H7 (cell line): ENCODE measurements around the gene TRAK1. TPM values are rescaled to one million over a fixed set of nuclear protein-coding genes. Genes with fewer than 3 reads are reported as not detected.
"Not testable (repeated sequence)": the region's sequence is repeated elsewhere in the genome, so short reads cannot be mapped to it uniquely, and the experiment has no call there.

Experiments used
- DNase-seq: peaks from one replicate; pipeline ENCODE4 v3.0.0; 2012
- H3K27me3 ChIP-seq: 2 replicates; pipeline ENCODE4 v1.6.0; 2011; ENCODE audit warnings: mild to moderate bottlenecking, low read length; ENCODE audit not compliant: control insufficient read depth, insufficient read depth
- H3K36me3 ChIP-seq: replicated peaks from 2 replicates; pipeline ENCODE4 v1.5.1; 2011; ENCODE audit warnings: low read length; ENCODE audit not compliant: control insufficient read depth, insufficient read depth
- H3K4me3 ChIP-seq: 2 replicates; pipeline ENCODE4 v1.5.1; 2011; ENCODE audit warnings: low read depth, mild to moderate bottlenecking, control low read depth, low read length, moderate library complexity; ENCODE audit not compliant: insufficient read depth
- total RNA-seq: library from RNA; depleted of rRNA; stranded (reverse); fragments of >200 nt; shearing (Covaris generic); gene quantifications from 2 replicates; pipeline ENCODE4 v1.2.3, GENCODE V29; 2014; rRNA removed

TRAK1 gene, protein sequence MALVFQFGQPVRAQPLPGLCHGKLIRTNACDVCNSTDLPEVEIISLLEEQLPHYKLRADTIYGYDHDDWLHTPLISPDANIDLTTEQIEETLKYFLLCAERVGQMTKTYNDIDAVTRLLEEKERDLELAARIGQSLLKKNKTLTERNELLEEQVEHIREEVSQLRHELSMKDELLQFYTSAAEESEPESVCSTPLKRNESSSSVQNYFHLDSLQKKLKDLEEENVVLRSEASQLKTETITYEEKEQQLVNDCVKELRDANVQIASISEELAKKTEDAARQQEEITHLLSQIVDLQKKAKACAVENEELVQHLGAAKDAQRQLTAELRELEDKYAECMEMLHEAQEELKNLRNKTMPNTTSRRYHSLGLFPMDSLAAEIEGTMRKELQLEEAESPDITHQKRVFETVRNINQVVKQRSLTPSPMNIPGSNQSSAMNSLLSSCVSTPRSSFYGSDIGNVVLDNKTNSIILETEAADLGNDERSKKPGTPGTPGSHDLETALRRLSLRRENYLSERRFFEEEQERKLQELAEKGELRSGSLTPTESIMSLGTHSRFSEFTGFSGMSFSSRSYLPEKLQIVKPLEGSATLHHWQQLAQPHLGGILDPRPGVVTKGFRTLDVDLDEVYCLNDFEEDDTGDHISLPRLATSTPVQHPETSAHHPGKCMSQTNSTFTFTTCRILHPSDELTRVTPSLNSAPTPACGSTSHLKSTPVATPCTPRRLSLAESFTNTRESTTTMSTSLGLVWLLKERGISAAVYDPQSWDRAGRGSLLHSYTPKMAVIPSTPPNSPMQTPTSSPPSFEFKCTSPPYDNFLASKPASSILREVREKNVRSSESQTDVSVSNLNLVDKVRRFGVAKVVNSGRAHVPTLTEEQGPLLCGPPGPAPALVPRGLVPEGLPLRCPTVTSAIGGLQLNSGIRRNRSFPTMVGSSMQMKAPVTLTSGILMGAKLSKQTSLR
- total RNA-seq, result 20.6 and 26.9 TPM in 2 replicates

- no peaks in the 10 kb centered on the region for H3K27me3 ChIP-seq
- no peak for DNase-seq
- H3K36me3 ChIP-seq, result no peaks in the 10 kb centered on the region
- no peak within 1 kb of the TSS for H3K4me3 ChIP-seq
These were observed at the start of gene TRAK1 for GRCh38 chr3:42090973-42091731. TSS of gene TRAK1 (plus strand) at chr3:42091357. CDS start at chr3:42091470, 113 bp downstream.

- Histone ChIP-seq H3K36me3 (no peaks in the 10 kb centered on the region), H3K4me3 (peak overlapping the region; percentile 31), H3K27me3 (no peaks in the 10 kb centered on the region)
- no peak for DNase-seq
These were observed 48.4 kb upstream of the TRAK1 start for GRCh38 chr3:42042747-42043098.

GRCh38 chr3:42043099-42043813 is 47.9 kb upstream of the TRAK1 start:
- peak; percentile 86 for DNase-seq

DNA sequence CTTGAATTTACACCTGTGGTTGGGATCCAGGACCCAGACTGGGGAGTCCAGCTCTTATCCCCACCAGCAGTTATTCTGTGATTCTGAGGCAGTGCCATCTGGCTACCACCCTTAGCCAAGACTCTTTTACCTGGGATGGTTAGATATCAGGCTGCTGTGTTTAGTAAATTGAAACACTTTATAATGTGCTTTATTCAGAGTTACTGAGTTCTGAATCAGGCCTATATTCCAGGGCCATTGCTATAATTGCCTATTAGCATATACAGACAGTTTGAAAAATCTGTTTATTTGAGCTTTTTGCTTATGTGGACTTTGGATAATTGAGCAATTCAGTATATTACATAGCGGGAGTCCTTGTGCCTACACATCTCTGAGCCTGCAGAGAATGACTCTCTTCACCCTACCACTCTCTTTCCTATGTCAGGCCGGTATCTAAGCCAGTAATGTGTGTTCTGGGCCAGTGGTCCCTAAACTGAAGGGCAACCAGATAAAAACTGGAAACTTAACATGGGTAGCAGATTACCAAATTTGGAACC is 45.4 kb upstream of the TRAK1 start:
- no peaks in the 10 kb centered on the region for H3K27me3 ChIP-seq
- H3K36me3 ChIP-seq, result no peaks in the 10 kb centered on the region
- no peak overlapping the region for H3K4me3 ChIP-seq
- no peak for DNase-seq

More at GRCh38 chr3:42043099-42043813, 47.9 kb upstream of the TRAK1 start:
- Histone ChIP-seq H3K36me3 (no peaks in the 10 kb centered on the region), H3K4me3 (peak overlapping the region; percentile 31), H3K27me3 (no peaks in the 10 kb centered on the region)

- not testable (repeated sequence) for H3K27me3 ChIP-seq, H3K36me3 ChIP-seq, DNase-seq, H3K4me3 ChIP-seq
These were observed 42.6 kb upstream of the TRAK1 start for GRCh38 chr3:42048526-42048925.

DNA sequence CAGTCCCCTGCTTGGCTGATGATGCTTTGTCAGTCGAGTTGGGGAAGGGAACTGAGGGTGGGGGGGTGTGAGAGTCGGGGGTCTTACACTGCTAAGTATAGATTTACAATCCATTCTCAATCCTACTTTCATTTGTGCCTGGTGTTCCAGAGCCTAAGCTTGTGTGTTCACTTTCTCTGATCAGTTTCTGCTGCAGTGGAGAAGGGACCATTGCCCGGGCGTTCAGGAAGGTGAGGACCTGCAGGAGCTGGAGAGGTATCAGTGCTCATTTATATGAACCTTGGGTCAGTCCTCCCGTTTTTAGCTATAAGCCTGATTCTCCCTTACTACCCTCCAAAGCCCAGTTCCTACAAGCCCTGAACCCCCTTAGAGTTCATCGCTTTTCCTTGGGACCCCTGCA is 41.0 kb upstream of the TRAK1 start:
- Histone ChIP-seq H3K4me3 (no peak overlapping the region), H3K36me3 (no peaks in the 10 kb centered on the region), H3K27me3 (no peaks in the 10 kb centered on the region)
- DNase-seq, result no peak

- H3K36me3 ChIP-seq, result no peaks in the 10 kb centered on the region
- H3K27me3 ChIP-seq, result no peaks in the 10 kb centered on the region
- H3K4me3 ChIP-seq, result no peak overlapping the region
- no peak for DNase-seq
These were observed 39.6 kb upstream of the TRAK1 start for GRCh38 chr3:42051384-42052131.

DNA sequence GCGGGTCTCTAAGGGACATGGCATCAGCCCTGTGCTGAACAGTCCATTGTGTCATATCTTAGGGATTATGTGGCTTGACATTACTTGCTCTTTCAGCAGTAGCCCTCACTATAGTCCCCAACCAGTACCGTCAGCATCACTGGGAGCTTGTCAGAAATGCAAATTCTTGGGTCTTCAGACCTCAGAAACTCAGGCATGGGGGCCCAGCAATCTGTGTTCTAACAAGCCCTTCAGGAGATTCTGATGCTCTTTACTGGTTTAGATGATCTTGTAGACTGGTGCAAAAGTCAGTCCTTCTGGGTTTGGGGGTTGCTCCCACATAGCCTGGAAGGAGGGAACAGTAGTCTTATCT is 39.0 kb upstream of the TRAK1 start:
- no peak overlapping the region for H3K4me3 ChIP-seq
- no peaks in the 10 kb centered on the region for H3K27me3 ChIP-seq
- H3K36me3 ChIP-seq, result no peaks in the 10 kb centered on the region
- no peak for DNase-seq

GRCh38 chr3:42052484-42053351 is 38.4 kb upstream of the TRAK1 start:
- H3K36me3 ChIP-seq, result no peaks in the 10 kb centered on the region; the same call in 1 of the 2 replicates
- H3K27me3 ChIP-seq, result no peaks in the 10 kb centered on the region
- no peak overlapping the region for H3K4me3 ChIP-seq
- no peak for DNase-seq

GRCh38 chr3:42053476-42053875 is 37.7 kb upstream of the TRAK1 start:
- Histone ChIP-seq H3K27me3 (no peaks in the 10 kb centered on the region), H3K4me3 (no peak overlapping the region), H3K36me3 (no peaks in the 10 kb centered on the region; the same call in 1 of the 2 replicates)
- no peak for DNase-seq

GRCh38 chr3:42055291-42055690 is 35.9 kb upstream of the TRAK1 start:
- Histone ChIP-seq H3K4me3 (no peak overlapping the region), H3K36me3 (no peaks in the 10 kb centered on the region; the same call in 1 of the 2 replicates), H3K27me3 (no peaks in the 10 kb centered on the region)
- no peak for DNase-seq

- H3K4me3 ChIP-seq, result no peak overlapping the region
- H3K36me3 ChIP-seq, result no peaks in the 10 kb centered on the region; the same call in 1 of the 2 replicates
- peak; percentile 16 for DNase-seq
- H3K27me3 ChIP-seq, result no peaks in the 10 kb centered on the region
These were observed 34.3 kb upstream of the TRAK1 start for GRCh38 chr3:42056840-42057239.
